Osteoblast (primary cell): ENCODE results near the gene RAB2B. TPM values are rescaled to one million over a fixed set of nuclear protein-coding genes. Genes with fewer than 3 reads are reported as not detected.

Experiments used
- DNase-seq: peaks from one replicate; pipeline ENCODE4 v3.0.0; 2011; ENCODE audit warnings: low spot score, mixed read lengths; ENCODE audit not compliant: insufficient read length; ENCODE audit errors: missing footprints
- H2AFZ ChIP-seq: 2 replicates; pipeline ENCODE4 v1.6.0; 2011; ENCODE audit warnings: mild to moderate bottlenecking, low read length
- H3K27ac ChIP-seq: 2 replicates; pipeline ENCODE4 v1.5.1; 2011; ENCODE audit warnings: mild to moderate bottlenecking, low read depth, low read length, moderate library complexity
- H3K27me3 ChIP-seq: 2 replicates; pipeline ENCODE4 v1.6.0; 2012; ENCODE audit warnings: mild to moderate bottlenecking, control low read depth, inconsistent platforms, low read length, moderate library complexity; ENCODE audit not compliant: insufficient read depth
- H3K36me3 ChIP-seq: 2 replicates; pipeline ENCODE4 v1.5.1; 2011; ENCODE audit warnings: mild to moderate bottlenecking, low read length, control low read depth, moderate library complexity; ENCODE audit not compliant: insufficient read depth
- H3K4me1 ChIP-seq: 2 replicates; pipeline ENCODE4 v1.5.1; 2011; ENCODE audit warnings: mild to moderate bottlenecking, low read length, control low read depth, moderate library complexity; ENCODE audit not compliant: insufficient read depth
- H3K4me2 ChIP-seq: 2 replicates; pipeline ENCODE4 v1.6.0; 2011; ENCODE audit warnings: mild to moderate bottlenecking, low read length; ENCODE audit not compliant: insufficient read depth
- H3K4me3 ChIP-seq: fragments of 200-600 bp; sonication (generic); 3 replicates; pipeline ENCODE4 v1.5.1; 2012; ENCODE audit warnings: mild to moderate bottlenecking, low read length, inconsistent platforms; ENCODE audit not compliant: insufficient read depth
- H3K79me2 ChIP-seq: 2 replicates; pipeline ENCODE4 v1.6.0; 2012; ENCODE audit warnings: mild to moderate bottlenecking, low read length, control low read depth, inconsistent platforms; ENCODE audit not compliant: insufficient read depth
- H3K9me3 ChIP-seq: 2 replicates; pipeline ENCODE4 v1.5.1; 2011; ENCODE audit warnings: low read depth, low read length, control low read depth
- H4K20me1 ChIP-seq: 2 replicates; pipeline ENCODE4 v1.6.0; 2012; ENCODE audit warnings: mild to moderate bottlenecking, low read length, control low read depth; ENCODE audit not compliant: insufficient read depth
- CTCF ChIP-seq: IDR thresholded peaks from 2 replicates; pipeline ENCODE4 v1.5.1; 2011; ENCODE audit warnings: mild to moderate bottlenecking, low read depth, low read length, moderate library complexity; ENCODE audit errors: extremely low read depth
- small RNA-seq: library from RNA; depleted of rRNA; stranded (forward); fragments of <200 nt; gene quantifications from one replicate; pipeline ENCODE3, GENCODE V24; 2012
- total RNA-seq: library from RNA; depleted of rRNA; stranded (reverse); fragments of >200 nt; gene quantifications from 2 replicates; pipeline ENCODE4 v1.2.3, GENCODE V29; 2012

Gene RAB2B
- total RNA-seq, 1 donor, result 25.0 TPM

- Histone ChIP-seq H2AFZ (no peak overlapping the region), H4K20me1 (peaks cover 4% of the 10 kb centered on the region), H3K4me3 (no peak overlapping the region), H3K4me1 (no peaks in the 10 kb centered on the region), H3K36me3 (peaks cover 68% of the 10 kb centered on the region), H3K9me3 (no peaks in the 10 kb centered on the region), H3K27ac (no peak overlapping the region), H3K79me2 (peaks cover 11% of the 10 kb centered on the region), H3K4me2 (no peak overlapping the region), H3K27me3 (no peaks in the 10 kb centered on the region)
- no peak for TF ChIP-seq CTCF
- no peak for DNase-seq
Observed at GRCh38 chr14:21419528-21419927, 57.2 kb downstream of the RAB2B start.

- TF ChIP-seq CTCF, result no peak
- no peaks in the 10 kb centered on the region for H3K27me3 ChIP-seq
- H3K4me1 ChIP-seq, result no peaks in the 10 kb centered on the region
- H3K4me2 ChIP-seq, result no peak overlapping the region
- H3K9me3 ChIP-seq, result no peaks in the 10 kb centered on the region
- peaks cover 76% of the 10 kb centered on the region for H3K36me3 ChIP-seq
- peaks cover 4% of the 10 kb centered on the region for H4K20me1 ChIP-seq
- H2AFZ ChIP-seq, result no peak overlapping the region
- no peak overlapping the region for H3K4me3 ChIP-seq
- no peak overlapping the region for H3K27ac ChIP-seq
- H3K79me2 ChIP-seq, result peaks cover 6% of the 10 kb centered on the region
- no peak for DNase-seq
Observed at GRCh38 chr14:21415329-21415728, 61.4 kb downstream of the RAB2B start.

- Histone ChIP-seq H3K4me1 (no peaks in the 10 kb centered on the region), H3K9me3 (no peaks in the 10 kb centered on the region), H3K36me3 (peaks cover 77% of the 10 kb centered on the region), H3K27ac (no peak overlapping the region), H4K20me1 (no peaks in the 10 kb centered on the region), H3K4me3 (no peak overlapping the region), H3K79me2 (no peaks in the 10 kb centered on the region), H2AFZ (no peak overlapping the region), H3K27me3 (no peaks in the 10 kb centered on the region), H3K4me2 (no peak overlapping the region)
- TF ChIP-seq CTCF, result no peak
- no peak for DNase-seq
Observed at GRCh38 chr14:21414137-21414631, 62.6 kb downstream of the RAB2B start.

Small RNA genes within 50 kb of the gene (small RNA-seq; reads per million reads assigned to genes)
- not detected for gene RN7SL650P

Other genes with a start within 250 kb of the RAB2B start
- 402 and 446 TPM in 2 replicates for gene HNRNPC, start 207.5 kb downstream of the RAB2B start, total RNA-seq
- under 0.01 TPM in 1 of 2 replicates, not detected in the other for gene RPGRIP1, start 196.9 kb downstream of the RAB2B start, total RNA-seq
- 71.3 and 72.0 TPM in 2 replicates for gene SUPT16H, start 92.9 kb downstream of the RAB2B start, total RNA-seq
- gene CHD8, start 20.8 kb downstream of the RAB2B start, total RNA-seq, result 55.4 and 66.3 TPM in 2 replicates
- gene TOX4, start 236 bp upstream of the RAB2B start, total RNA-seq, result 37.6 and 46.3 TPM in 2 replicates
- 30.4 and 30.9 TPM in 2 replicates for gene METTL3, start 34.4 kb upstream of the RAB2B start, total RNA-seq
- gene SALL2, start 49.4 kb upstream of the RAB2B start, total RNA-seq, result 2.9 and 3.3 TPM in 2 replicates
- not detected in 2 replicates for gene OR10G3, start 103.1 kb upstream of the RAB2B start, total RNA-seq
- gene OR10G2, start 158.0 kb upstream of the RAB2B start, total RNA-seq, result not detected in 2 replicates
- not detected in 2 replicates for gene OR4E2, start 176.9 kb upstream of the RAB2B start, total RNA-seq
- not detected in 2 replicates for gene OR4E1, start 196.9 kb upstream of the RAB2B start, total RNA-seq